ENCODE measurements around the gene TAF6L. TPM values are rescaled to one million over a fixed set of nuclear protein-coding genes. Genes with fewer than 3 reads are reported as not detected.
"Not testable (repeated sequence)": the region's sequence is repeated elsewhere in the genome, so short reads cannot be mapped to it uniquely, and the experiment has no call there.

TAF6L gene
- total RNA-seq, 1 experiment from 2014 or later, result 19.7 TPM

DNA sequence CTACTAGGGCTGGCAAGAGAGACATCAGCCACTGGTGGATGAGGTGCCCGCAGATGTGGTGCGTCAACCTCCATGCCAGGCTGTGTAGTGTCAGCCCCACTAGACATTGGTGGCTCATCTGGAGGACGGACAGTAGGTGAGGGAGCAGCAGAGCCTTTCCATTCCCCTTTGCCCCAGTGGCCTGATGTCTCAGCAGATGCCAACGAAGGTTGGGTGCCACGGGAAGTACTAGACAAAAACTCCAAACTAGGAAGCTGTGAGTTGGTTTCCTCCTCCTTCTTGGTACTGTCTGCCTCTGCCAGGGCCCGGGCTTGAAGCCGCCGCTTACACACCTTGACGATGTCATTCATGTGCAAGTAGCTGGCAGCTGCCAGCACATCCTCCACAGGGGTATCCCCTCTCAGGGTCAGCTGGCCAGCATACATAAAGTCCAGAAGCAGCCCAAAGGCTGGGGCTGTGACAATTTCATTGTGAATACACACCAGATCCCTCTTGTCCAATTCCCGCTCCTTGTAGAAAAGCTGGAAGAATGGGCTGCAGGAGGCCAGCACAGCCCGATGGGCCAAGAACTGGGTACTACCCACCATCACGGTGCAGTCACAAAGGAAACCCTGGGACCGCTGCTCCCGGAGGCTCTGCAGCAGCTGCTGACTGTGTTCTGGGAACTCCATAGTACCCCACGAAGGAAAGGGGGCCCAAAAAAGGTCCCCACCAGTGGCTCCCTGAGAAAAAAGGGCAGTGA is 18.0 kb upstream of the TAF6L start:
- in situ Hi-C loops (cut with HindIII; ENCODE audit: low pct_unique_long_range_greater_than_20kb, low sequenced_read_pairs), result no loop called here
- no peak for DNase-seq (ENCODE audit: low read depth, low spot score)

DNA sequence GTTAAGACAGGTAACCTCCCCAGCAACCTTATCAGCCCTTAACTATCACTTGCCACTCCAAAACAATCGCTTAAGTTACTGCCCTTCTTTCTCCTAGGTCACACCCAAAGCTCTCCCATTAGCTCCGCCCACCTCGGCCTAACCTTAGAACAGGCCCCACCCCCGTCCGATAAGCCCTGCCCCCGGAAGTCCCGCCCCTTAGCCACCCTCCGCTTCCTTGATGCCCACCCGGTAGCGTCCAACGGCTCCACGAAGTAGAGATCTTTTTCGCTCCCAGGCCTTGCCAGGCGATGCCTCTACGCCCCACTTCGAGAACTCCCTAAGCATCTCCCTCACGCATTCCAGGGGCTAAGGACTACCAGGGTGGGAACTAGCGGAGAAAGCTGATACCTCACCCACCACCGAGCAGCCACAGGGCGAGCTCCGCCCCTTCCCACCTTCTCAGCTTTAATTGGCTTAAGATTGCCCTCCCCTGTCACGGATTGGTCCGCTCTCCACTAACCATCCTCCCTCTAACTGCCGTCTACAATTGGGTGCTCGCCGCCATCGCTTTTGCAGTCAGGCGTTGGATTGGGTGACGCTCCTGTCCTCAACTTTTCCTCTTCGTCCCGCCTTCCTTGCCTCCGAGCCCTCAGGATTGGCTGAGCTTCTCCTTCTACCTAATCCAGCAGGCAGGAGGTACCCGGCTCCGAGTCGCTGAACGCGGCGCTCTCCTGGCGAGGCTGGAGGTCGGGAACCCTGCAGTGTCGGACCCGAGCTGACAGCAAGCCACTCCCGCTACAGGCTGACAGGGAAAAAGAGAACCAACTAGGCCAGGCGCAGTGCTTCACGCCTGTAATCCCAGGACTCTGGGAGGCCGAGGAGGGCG is 17.2 kb upstream of the TAF6L start, which contains the start of gene ZBTB3:
TSS of gene ZBTB3 (minus strand) at position 425 of the 868 bp plus-strand sequence. CDS start 496 bp downstream, outside the sequence.
- DNase-seq (ENCODE audit: low read depth, low spot score), result peak; percentile 98
- in situ Hi-C loops (cut with HindIII; ENCODE audit: low pct_unique_long_range_greater_than_20kb, low sequenced_read_pairs), result no loop called here

GRCh38 chr11:62755086-62755615 is 16.0 kb upstream of the TAF6L start:
- DNase-seq (ENCODE audit: low read depth, low spot score), result no peak
- in situ Hi-C loops (cut with HindIII; ENCODE audit: low pct_unique_long_range_greater_than_20kb, low sequenced_read_pairs), result no loop called here

DNA sequence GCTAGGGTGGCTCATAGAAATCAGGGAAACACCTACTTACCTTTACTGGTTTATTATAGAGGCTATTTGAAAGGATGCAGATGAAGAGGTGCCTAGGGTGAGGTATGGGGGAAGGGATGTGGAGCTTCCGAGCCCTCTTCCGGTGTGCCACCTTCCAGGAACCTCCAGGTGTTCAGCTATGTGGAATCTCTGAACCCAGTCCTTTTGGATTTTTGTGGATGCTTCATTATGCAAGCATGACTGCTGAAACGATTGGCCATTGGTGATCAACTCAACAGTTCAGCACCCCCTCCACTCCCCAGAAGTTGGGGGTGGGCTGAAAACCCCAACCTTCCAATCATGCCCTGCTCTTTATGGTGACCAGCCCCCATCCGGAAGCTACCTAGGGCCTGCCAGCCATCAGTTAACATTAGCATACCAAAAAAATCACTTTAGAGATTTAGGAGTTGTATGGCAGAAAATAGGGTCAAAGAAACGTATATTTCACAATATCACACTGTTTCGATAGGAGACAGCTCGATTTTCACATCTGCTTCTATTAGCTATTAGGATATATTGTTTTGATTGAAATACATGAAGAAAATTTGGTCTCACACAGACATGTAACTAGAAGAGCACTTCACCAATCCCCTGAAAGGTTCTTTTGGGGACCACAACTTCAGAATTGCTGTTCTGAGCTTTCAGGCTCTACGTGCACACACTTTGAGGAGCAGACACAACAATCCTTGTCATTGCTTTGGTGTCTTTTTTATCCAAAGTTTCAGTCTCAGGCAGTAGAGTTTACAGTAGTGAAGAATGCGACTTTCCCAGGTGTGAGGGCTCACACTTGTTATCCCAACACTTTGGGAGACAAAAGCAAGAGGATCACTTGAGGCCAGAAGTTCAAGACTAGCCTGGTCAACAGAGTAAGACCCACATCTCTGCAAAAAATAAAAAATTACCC is 13.1 kb upstream of the TAF6L start:
- no peak for DNase-seq (ENCODE audit: low read depth, low spot score)
- in situ Hi-C loops (cut with HindIII; ENCODE audit: low pct_unique_long_range_greater_than_20kb, low sequenced_read_pairs), result no loop called here

DNA sequence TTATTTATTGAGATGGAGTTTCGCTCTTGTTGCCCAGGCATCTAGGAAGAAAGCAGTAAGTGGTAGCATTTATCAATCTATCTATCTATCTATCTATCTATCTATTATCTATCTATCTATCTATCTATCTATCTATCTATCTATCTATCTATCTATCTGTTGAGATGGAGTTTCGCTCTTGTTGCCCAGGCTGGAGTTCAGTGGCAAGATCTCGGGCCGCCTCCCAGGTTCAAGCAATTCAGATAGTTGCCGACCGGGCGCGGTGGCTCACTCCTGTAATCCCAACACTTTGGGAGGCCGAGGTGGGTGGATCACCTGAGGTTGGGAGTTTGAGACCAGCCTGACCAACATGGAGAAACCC is 10.3 kb upstream of the TAF6L start:
- in situ Hi-C loops (cut with HindIII; ENCODE audit: low pct_unique_long_range_greater_than_20kb, low sequenced_read_pairs); DNase-seq (ENCODE audit: low read depth, low spot score): not testable (repeated sequence)

- no peak for DNase-seq (ENCODE audit: low read depth, low spot score)
- in situ Hi-C loops (cut with HindIII; ENCODE audit: low pct_unique_long_range_greater_than_20kb, low sequenced_read_pairs), result no loop called here
Observed at GRCh38 chr11:62770778-62771143, 435 bp upstream of the TAF6L start.

- in situ Hi-C loops (cut with HindIII; ENCODE audit: low pct_unique_long_range_greater_than_20kb, low sequenced_read_pairs), result no loop called here
- DNase-seq (ENCODE audit: low read depth, low spot score), result no peak
Observed at GRCh38 chr11:62774407-62774806, 3.2 kb downstream of the TAF6L start.

GRCh38 chr11:62775646-62776045 is 4.5 kb downstream of the TAF6L start:
- in situ Hi-C loops (cut with HindIII; ENCODE audit: low pct_unique_long_range_greater_than_20kb, low sequenced_read_pairs), result no loop called here

GRCh38 chr11:62777389-62777788 is 6.2 kb downstream of the TAF6L start:
- no peak for DNase-seq (ENCODE audit: low read depth, low spot score)
- in situ Hi-C loops (cut with HindIII; ENCODE audit: low pct_unique_long_range_greater_than_20kb, low sequenced_read_pairs), result no loop called here

More at GRCh38 chr11:62775646-62776045, 4.5 kb downstream of the TAF6L start:
- DNase-seq (ENCODE audit: low read depth, low spot score), result no peak

DNA sequence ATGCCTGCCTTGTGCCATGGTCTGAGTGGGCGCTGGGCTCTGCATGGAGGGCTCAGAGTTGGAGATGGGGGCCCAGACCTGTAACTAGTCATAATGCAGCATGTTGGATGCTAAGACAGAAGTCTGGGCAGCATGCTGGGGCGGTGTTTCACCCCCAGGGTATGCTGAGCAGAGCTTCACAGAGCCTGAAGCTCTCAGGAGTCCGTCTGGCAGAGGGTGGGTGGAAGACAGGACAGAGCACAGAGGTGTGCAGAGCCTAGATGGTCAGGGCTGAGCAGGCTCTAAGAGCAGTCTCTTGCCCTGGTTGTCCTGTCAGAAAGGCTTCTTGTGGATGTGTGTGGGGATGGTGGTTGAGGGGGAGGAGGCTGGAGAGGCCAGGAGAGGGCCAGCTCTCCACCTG is 7.2 kb downstream of the TAF6L start:
- no peak for DNase-seq (ENCODE audit: low read depth, low spot score)
- in situ Hi-C loops (cut with HindIII; ENCODE audit: low pct_unique_long_range_greater_than_20kb, low sequenced_read_pairs), result no loop called here

GRCh38 chr11:62782753-62783152 is 11.6 kb downstream of the TAF6L start:
- no peak for DNase-seq (ENCODE audit: low read depth, low spot score)
- in situ Hi-C loops (cut with HindIII; ENCODE audit: low pct_unique_long_range_greater_than_20kb, low sequenced_read_pairs), result no loop called here

- in situ Hi-C loops (cut with HindIII; ENCODE audit: low pct_unique_long_range_greater_than_20kb, low sequenced_read_pairs), result no loop called here
Observed at GRCh38 chr11:62786318-62787004, 15.3 kb downstream of the TAF6L start.

DNA sequence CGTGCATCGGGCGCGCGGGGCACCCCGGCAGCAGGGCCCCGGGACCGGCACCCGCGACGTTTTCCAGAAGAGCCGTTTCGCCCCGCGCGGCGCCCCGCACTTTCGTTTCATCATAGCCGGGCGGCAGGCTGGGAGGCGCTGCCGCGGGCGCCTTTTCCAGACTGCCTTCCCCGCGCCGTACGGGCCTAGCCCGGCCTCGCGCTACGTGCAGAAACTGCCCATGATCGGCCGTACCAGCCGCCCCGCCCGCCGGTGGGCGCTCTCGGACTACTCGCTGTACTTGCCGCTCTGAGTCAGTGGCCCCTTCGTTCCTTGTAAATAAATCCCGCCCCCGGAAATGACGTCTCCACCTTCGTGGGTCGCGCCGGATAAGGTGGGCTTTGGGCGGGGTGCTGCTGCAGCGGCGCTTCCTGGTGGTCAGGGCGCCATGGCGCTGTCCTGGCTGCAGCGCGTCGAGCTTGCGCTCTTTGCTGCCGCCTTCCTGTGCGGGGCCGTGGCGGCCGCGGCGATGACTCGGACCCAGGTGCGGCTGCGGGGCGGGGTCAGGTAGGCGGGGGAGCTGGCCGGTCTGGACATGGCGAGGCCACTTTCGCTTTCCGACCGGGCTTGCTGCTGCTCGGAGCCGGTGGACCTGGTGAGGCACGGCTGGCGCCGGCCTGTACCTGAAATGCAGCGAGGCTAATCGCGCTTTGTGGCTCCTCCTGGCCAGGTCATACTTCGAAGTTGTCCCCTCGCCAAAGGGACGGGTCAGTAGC is 16.0 kb downstream of the TAF6L start, which contains the start of gene TMEM179B:
TSS of gene TMEM179B (plus strand) at position 398 of the 755 bp plus-strand sequence. CDS start at position 428, 30 bp downstream.
- DNase-seq (ENCODE audit: low read depth, low spot score), result peak; percentile 94
- in situ Hi-C loops (cut with HindIII; ENCODE audit: low pct_unique_long_range_greater_than_20kb, low sequenced_read_pairs), result no loop called here

More at GRCh38 chr11:62786318-62787004, 15.3 kb downstream of the TAF6L start:
- peak; percentile 73 for DNase-seq (ENCODE audit: low read depth, low spot score)

DNA sequence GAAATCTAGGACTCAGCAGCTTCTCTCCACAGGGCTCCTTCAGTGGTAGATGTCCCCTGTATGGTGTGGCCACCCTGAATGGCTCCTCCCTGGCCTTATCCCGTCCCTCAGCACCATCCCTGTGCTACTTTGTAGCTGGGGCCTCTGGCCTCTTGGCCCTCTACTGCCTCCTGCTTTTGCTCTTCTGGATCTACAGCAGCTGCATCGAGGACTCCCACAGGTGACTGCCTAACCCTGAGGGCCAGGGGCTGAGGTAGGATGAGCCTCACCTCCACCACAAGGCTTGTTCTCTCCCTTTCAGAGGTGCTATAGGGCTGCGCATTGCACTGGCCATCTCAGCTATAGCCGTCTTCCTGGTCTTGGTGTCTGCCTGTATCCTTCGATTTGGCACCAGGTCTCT is 17.8 kb downstream of the TAF6L start:
- in situ Hi-C loops (cut with HindIII; ENCODE audit: low pct_unique_long_range_greater_than_20kb, low sequenced_read_pairs), result no loop called here

GRCh38 chr11:62789576-62789975 is 18.4 kb downstream of the TAF6L start:
- no peak for DNase-seq (ENCODE audit: low read depth, low spot score)
- in situ Hi-C loops (cut with HindIII; ENCODE audit: low pct_unique_long_range_greater_than_20kb, low sequenced_read_pairs), result no loop called here

More for the DNA sequence above, 17.8 kb downstream of the TAF6L start:
- no peak for DNase-seq (ENCODE audit: low read depth, low spot score)

GRCh38 chr11:62791501-62792201 is 20.5 kb downstream of the TAF6L start, which contains the start of gene TMEM223:
Gene TMEM223, minus strand, starts transcription at chr11:62792006. Its CDS starts 12 bp downstream, at chr11:62791994.
- in situ Hi-C loops (cut with HindIII; ENCODE audit: low pct_unique_long_range_greater_than_20kb, low sequenced_read_pairs), result no loop called here

More at GRCh38 chr11:62791501-62792201, 20.5 kb downstream of the TAF6L start, which contains the start of gene TMEM223:
- peak; percentile 74 for DNase-seq (ENCODE audit: low read depth, low spot score)

All from SK-MEL-5 (cell line).